NOMO-1 (cell line): ENCODE results near the gene EHMT1.
"Not testable (repeated sequence)": the region's sequence is repeated elsewhere in the genome, so short reads cannot be mapped to it uniquely, and the experiment has no call there.

ENCODE experiments used
- DNase-seq, 2 experiments: peaks; one replicate each; lab custom pipeline; 2025; ENCODE audit not compliant: unreplicated experiment in 2 of 2; lab: John Stamatoyannopoulos, UW

The EHMT1 gene

DNA sequence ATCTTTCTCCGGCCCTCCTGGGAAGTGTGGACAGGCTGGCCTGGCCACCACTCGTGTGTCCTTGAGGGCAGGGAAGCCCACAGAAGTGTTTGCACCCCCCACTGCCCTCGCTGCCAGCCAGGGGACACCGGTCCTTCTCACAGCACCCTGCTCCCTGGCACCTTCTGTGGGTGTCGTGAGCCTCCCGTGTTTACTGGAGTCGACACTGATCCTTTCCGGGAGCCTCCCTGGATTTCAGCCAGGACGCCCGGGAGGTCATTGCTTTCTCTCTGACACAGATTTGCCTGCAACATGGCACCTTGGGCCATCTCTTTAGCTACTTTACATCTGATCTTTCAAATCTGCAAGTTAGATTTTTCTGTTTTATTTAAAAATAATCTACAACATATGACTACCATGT, 138.3 kb downstream of the EHMT1 start:
- DNase-seq, result no peak

GRCh38 chr9:137757613-137758029, 138.8 kb downstream of the EHMT1 start:
- no peak for DNase-seq

GRCh38 chr9:137758067-137758466, 139.3 kb downstream of the EHMT1 start:
- DNase-seq, result no peak

DNA sequence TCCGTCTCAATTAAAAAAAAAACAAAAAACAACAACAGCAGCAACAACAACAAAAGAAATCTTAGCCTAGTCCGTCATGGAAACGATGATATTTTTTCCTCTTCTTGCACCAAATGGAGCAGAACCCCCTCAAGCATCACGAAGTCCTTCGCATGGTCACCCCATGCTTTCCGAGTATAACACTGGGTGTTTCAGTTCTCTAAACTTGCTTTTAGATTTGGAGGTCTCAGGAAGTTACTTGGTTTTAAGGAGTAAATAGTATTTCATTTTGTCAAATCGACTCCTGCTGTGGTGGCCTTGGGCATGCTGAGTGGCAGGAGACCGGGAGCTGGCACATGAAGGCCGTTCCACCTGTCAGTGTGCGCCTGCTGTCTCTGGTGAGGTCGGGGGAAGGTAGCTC, 140.3 kb downstream of the EHMT1 start:
- no peak for DNase-seq

GRCh38 chr9:137759649-137760321, 141.0 kb downstream of the EHMT1 start:
- no peak for DNase-seq

GRCh38 chr9:137760426-137760825, 141.6 kb downstream of the EHMT1 start:
- DNase-seq, result no peak

DNA sequence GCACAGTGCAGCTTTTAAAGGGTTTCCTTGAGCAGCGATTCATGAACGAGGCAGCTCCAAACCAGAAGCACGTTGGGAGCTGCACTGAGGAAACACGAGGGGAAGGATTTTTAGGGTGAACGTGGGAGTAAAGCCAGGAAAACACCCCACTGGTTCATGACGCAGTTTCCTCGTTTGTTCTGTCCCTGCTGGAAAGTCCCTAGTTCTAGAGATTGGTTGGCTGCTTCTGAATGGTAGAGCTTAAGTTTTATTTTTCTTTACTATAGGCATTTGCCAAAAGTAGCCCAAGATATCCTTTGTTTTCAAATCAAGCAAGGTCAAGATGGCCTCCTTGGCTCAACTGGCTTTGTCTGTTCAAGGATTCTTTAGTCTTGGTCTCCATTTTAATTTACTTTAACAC, 142.2 kb downstream of the EHMT1 start:
- no peak for DNase-seq

GRCh38 chr9:137761793-137762192, 143.0 kb downstream of the EHMT1 start:
- no peak for DNase-seq

DNA sequence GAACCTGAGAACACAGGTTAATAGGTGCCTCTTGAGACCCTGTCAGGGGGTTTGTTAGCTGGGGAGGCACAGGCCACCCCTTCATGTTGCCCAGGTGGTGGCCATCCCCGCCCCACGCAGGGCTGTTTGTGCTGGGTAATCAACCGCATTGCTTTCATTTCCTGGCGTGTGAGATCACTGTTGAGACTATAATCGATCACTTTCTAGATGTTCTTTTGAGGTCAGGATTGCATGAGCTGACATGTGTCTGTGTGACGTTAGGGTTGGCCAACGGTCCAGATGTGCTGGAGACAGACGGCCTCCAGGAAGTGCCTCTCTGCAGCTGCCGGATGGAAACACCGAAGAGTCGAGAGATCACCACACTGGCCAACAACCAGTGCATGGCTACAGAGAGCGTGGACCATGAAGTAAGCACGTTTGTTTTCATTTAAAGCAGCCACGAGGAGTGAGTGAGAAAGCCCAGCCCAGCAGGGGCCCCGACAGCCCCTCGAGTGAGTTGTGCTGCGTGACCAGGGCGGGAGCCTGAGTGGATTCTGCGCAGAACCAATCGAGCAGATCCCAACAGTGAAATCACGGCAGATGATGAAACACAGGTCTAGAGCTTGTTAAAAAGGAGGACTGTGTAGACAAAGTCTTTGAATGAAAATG, 143.7 kb downstream of the EHMT1 start:
- no peak for DNase-seq

DNA sequence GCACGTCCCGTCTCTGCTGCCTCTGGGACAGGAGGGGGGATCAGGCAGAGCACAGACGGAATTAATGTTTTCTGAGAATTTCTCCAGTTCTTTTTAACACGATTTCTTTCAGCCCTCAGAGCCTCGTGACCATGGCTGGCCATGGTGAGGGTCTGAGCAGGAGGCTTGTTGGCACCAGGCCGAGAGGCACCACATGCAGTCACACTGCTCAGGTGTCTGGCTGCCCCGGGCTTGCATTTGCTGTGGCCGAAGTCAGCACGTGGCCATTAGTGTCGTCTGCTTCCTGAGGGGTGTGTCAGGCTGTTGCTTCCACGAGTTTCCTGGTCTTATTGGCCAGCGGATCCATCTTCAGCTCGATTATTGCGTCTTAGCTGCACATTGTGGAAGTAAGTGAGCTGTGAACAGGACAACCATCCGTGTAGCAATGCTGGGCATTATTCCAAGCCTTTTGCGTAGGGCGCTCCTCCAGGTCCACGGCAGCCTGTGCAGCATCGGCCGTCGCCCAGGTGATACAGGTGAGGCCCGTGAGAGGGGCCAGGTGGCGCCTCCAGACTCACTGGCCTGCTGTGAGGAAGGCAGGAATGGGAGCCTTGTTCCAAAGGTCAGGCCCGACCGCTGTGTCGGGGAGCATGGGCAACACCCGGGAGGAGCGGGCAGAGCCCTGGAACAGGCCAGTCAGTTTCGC, 144.6 kb downstream of the EHMT1 start:
- no peak for DNase-seq

- no peak for DNase-seq
Observed at GRCh38 chr9:137764171-137764671, 145.4 kb downstream of the EHMT1 start.

GRCh38 chr9:137764981-137765380, 146.2 kb downstream of the EHMT1 start:
- no peak for DNase-seq

DNA sequence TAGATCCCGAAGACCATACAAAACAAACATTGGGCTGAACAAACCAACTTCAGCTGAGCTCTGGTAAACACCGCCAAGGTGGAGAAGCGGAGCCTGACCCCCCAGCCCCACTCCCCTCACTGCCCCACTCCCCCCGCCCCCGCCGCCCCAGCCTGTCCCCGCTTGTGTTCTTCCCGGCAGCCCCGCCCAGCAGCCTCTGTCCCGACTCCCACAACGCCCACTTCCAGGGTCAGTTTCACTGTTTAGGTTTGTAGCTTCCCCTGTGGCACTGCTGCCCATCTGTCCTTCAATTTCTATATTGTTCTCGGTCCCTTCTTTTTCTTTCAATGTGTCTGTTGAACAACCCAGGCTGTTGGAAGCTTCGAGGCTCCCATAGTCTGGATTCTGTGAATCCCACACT, 146.7 kb downstream of the EHMT1 start:
- no peak for DNase-seq

GRCh38 chr9:137771580-137771979, 152.8 kb downstream of the EHMT1 start:
- DNase-seq, result no peak

DNA sequence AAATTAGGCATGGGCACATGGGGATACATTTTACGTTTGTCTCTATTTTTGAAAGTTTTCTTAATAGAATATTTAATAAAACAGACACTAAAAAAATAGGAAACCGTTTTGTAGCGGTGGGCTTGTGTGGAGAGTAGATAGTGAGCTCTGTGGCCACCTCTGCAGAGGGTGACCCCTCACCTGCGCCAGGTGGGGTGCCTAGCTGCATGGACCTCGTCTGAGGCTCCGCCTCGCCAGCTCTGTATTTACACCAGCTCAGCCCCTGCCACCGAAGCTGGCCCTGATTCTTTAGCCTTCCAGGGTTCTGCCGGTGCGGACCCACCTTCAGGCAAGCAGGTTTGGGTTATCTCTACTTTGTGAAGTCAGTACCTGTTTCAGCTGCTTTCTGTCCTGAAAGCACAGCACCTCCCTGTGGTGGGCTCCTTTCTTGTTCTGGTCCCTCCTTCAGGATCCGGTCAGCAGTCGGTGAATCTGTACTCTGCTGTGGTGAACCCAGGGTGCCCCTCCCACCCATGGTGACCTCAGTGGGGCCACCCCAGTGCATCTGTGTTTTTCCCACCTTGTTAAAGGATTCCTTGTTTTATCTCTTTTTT, 153.6 kb downstream of the EHMT1 start:
- no peak for DNase-seq

DNA sequence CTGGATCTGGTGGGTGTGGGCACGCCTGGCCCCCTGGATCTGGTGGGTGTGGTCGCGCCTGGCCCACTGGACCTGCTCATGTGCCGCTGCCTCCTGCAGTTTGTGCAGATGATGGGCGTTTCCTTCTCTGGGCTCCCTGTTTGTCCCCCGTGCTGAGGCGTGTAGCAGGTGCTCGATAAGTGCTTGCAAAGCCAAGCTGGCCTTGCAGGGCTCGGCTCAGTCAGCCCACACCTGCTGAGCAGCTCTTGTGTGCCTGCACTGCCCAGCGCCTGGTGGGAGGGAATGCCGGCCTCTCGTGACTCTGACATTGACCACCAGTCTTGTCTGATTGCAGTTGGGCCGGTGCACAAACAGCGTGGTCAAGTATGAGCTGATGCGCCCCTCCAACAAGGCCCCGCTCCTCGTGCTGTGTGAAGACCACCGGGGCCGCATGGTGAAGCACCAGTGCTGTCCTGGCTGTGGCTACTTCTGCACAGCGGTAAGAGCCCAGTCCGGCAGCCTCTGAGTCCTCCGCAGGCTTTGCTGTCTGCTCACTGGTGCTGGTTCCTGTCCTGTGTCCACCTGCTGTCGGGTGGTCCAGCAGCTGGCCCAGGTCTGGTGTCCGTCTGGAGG, 156.1 kb downstream of the EHMT1 start:
- DNase-seq, result no peak

DNA sequence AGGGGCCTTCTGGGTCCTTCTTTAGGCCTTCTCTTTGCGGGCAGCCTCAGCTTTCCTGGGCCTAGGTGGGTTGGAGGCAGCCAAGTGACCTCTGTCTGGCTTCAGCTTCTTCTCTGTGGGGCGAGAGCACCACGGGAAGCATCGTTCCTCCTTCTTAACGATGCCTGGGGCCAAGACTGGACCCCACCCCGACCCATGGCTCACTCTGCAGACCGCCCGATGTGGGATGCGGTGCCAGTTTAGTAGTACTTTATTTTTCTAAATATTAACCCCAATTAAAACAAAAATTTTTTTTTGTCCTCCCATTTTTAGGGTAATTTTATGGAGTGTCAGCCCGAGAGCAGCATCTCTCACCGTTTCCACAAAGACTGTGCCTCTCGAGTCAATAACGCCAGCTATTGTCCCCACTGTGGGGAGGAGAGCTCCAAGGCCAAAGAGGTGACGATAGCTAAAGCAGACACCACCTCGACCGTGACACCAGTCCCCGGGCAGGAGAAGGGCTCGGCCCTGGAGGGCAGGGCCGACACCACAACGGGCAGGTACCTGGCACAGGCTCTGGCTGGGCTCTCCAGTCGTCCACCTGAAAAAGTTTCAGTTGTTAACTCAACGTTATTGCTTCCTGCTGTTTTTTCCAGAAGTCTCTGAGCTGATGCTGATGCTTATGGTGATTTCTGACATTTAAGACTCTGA, 157.6 kb downstream of the EHMT1 start:
- DNase-seq, result no peak

DNA sequence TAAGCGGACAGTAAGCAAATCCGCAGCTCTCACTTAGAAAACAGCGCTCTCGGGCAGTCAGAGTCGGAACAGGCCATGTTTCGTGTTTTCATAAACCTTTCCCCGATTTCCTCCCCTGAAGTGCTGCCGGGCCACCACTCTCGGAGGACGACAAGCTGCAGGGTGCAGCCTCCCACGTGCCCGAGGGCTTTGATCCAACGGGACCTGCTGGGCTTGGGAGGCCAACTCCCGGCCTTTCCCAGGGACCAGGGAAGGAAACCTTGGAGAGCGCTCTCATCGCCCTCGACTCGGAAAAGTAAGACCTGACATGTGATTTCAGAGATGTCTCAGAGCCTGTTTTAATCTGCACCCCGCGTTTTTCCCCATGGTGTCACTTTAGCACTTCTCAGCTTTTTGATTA, 159.0 kb downstream of the EHMT1 start:
- DNase-seq, result no peak

GRCh38 chr9:137778336-137778735, 159.5 kb downstream of the EHMT1 start:
- no peak for DNase-seq

DNA sequence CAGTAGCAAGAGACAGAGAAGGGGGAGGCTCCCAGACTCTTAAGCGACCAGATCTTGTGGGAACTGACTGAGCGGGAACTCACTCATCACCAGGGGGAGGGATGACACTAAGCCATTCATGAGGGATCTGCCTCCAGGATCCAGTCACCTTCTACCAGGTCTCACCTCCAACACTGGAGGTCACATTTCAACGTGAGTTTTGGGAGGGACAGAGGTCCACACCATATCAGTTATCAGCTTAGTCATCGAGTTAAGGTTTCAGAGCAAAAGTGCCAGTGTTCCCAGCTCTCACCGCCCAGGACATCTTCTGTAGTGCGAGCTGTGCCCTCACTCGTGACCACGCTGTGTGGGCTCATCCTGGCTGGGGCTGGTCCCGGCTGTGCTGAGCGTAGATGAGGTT, 160.1 kb downstream of the EHMT1 start:
- no peak for DNase-seq

- DNase-seq, result not testable (repeated sequence)
Observed at GRCh38 chr9:137780031-137780430, 161.2 kb downstream of the EHMT1 start.
